Activated naive CD4-positive, alpha-beta T cell treated with anti-CD3 and anti-CD28 coated beads, Interleukin-2, amount 50 U/mL, for 24 hours (primary cell): ENCODE results near the gene BACE1-AS.

Experiments used
- H3K27ac Mint-ChIP-seq: one replicate; pipeline ENCODE4 v1.8.0; 2021; ENCODE audit warnings: mild to moderate bottlenecking, mixed read lengths
- H3K27me3 Mint-ChIP-seq: one replicate; pipeline ENCODE4 v1.8.0; 2021; ENCODE audit warnings: mixed read lengths
- H3K36me3 Mint-ChIP-seq: one replicate; pipeline ENCODE4 v1.8.0; 2021; ENCODE audit warnings: mixed read lengths
- H3K4me1 Mint-ChIP-seq: one replicate; pipeline ENCODE4 v1.8.0; 2021; ENCODE audit warnings: mixed read lengths
- H3K4me3 Mint-ChIP-seq: one replicate; pipeline ENCODE4 v1.8.0; 2021; ENCODE audit warnings: mild to moderate bottlenecking, mixed read lengths
- H3K9me3 Mint-ChIP-seq: one replicate; pipeline ENCODE4 v1.8.0; 2021; ENCODE audit warnings: mixed read lengths

Gene BACE1-AS

DNA sequence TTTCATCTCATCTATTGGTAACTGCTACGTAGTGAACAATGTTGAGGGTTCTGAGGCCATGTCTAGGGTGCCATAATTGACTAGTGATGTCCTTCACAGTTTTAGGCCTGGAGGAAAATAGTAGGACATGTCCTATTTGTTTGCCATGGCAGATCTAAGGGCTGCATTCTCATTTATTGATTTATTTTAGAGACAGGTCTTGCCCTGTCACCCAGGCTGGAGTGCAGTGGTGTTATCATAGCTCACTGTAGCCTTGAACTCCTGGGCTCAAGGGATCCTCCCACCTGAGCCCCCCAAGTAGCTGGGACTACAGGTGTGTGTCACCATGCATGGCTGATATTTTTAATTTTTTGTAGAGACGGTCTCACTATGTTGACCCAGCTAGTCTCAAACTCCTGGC is 41.7 kb downstream of the BACE1-AS start:
- Mint-ChIP-seq H3K4me1 (peaks cover 12% of the 10 kb centered on the region), H3K36me3 (peaks cover 10% of the 10 kb centered on the region), H3K27me3 (no peaks in the 10 kb centered on the region), H3K4me3 (no peak overlapping the region), H3K9me3 (no peaks in the 10 kb centered on the region), H3K27ac (no peak overlapping the region)

DNA sequence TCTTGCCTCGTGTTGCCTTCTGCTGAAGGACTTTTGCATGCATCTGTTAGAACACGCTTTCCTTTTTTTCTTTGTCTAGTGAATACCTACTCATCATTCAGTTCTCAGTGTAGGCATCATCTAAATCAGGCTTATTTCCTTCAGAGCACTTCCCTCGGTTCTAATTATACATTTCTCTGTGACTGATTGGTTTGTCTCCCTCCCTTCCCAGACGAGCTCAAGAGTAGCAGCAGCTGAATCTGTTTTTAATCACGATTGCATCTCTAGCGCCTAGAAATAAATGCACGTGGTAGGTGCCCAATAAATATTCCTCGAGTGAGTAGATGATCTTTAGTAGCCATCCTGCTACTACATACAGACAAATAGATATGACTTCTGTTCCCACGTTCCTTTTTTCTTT is 42.8 kb downstream of the BACE1-AS start:
- no peak overlapping the region for H3K27ac Mint-ChIP-seq
- peaks cover 12% of the 10 kb centered on the region for H3K36me3 Mint-ChIP-seq
- H3K27me3 Mint-ChIP-seq: no peaks in the 10 kb centered on the region
- H3K4me1 Mint-ChIP-seq: peaks cover 12% of the 10 kb centered on the region
- no peaks in the 10 kb centered on the region for H3K9me3 Mint-ChIP-seq
- no peak overlapping the region for H3K4me3 Mint-ChIP-seq

DNA sequence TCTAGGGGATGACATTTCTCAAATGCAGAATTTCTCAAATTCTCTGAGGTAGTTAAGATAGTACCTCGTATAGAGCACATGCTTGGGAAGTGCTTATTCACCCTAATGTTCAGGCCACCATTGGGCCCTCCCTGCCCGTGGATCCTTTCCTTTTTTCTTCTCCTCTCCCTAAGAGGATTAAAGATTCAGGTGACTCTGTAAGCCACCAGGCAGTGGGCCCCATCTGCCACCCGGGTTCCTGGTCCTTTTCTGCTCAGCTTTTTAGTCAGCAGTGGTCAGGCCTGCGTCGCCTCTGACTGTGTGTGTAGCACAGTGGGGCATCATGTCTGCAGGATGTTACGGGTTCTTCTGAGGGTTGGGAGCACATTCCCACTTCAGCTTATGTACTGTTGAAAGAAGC is 43.8 kb downstream of the BACE1-AS start:
- H3K27me3 Mint-ChIP-seq: no peaks in the 10 kb centered on the region
- peaks cover 11% of the 10 kb centered on the region for H3K4me1 Mint-ChIP-seq
- H3K27ac Mint-ChIP-seq: no peak overlapping the region
- H3K4me3 Mint-ChIP-seq: no peak overlapping the region
- H3K36me3 Mint-ChIP-seq: peaks cover 14% of the 10 kb centered on the region
- H3K9me3 Mint-ChIP-seq: no peaks in the 10 kb centered on the region

DNA sequence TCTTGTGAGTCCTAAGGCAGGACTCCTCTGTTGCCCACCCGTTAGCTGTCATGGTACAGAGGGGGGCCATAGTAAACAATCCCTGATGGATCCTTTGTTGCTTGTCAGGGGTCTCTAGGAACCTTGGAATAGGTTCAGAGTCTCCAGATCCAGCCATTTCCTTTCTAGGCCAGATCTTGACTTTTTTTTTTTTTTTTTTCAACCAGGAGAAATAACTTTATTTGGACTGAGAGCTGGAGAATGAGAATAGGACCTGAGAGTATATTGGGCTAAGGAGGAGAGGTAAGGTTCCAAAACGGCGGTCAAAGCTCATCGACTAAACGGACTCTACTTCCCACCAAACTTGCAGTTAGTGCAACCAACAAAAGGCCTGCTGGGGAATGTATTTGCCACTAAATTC is 44.3 kb downstream of the BACE1-AS start:
- Mint-ChIP-seq H3K4me1 (peaks cover 7% of the 10 kb centered on the region), H3K27ac (no peak overlapping the region), H3K9me3 (no peaks in the 10 kb centered on the region), H3K36me3 (peaks cover 14% of the 10 kb centered on the region), H3K27me3 (no peaks in the 10 kb centered on the region), H3K4me3 (no peak overlapping the region)

DNA sequence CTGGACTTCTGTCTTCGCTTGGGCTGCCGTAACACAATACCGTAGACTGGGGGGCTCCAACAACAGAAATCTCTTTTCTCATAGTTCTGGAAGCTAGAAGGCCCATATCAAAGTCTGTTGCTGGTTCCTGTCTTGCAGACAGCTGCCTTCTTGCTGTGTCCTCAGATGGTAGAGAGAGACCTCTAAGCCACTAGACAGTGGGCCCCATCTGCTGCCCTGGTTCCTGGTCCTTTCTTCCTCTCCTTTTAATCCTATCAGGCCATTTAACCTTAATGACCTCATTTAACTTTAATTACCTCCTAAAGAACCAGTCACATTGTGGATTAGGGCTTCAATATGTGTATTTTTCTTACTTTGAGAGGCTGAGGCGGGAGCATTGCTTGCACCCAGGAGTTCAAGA is 45.9 kb downstream of the BACE1-AS start:
- Mint-ChIP-seq H3K27ac (no peak overlapping the region), H3K9me3 (no peaks in the 10 kb centered on the region), H3K4me1 (no peaks in the 10 kb centered on the region), H3K36me3 (peaks cover 15% of the 10 kb centered on the region), H3K27me3 (no peaks in the 10 kb centered on the region), H3K4me3 (no peak overlapping the region)
